HuH-7 (cell line): ENCODE measurements around the gene TXNDC16.

Experiments
- DNase-seq: peaks from one replicate; pipeline ENCODE4 v3.0.0; 2011; ENCODE audit warnings: low spot score

The TXNDC16 gene

GRCh38 chr14:52446355-52446754 lies 106.0 kb downstream of the TXNDC16 start:
- no peak for DNase-seq

- DNase-seq = no peak
Observed at GRCh38 chr14:52443506-52443905, 108.8 kb downstream of the TXNDC16 start.

GRCh38 chr14:52442602-52443001 lies 109.7 kb downstream of the TXNDC16 start:
- DNase-seq = no peak

GRCh38 chr14:52442166-52442565 lies 110.1 kb downstream of the TXNDC16 start:
- no peak for DNase-seq

- DNase-seq = no peak
Observed at GRCh38 chr14:52439476-52439875, 112.8 kb downstream of the TXNDC16 start.

- no peak for DNase-seq
Observed at GRCh38 chr14:52434955-52435354, 117.3 kb downstream of the TXNDC16 start.

- no peak for DNase-seq
Observed at GRCh38 chr14:52430474-52430873, 121.8 kb downstream of the TXNDC16 start.

- no peak for DNase-seq
Observed at GRCh38 chr14:52429451-52429850, 122.9 kb downstream of the TXNDC16 start.

GRCh38 chr14:52427460-52427859 lies 124.8 kb downstream of the TXNDC16 start:
- no peak for DNase-seq

- DNase-seq = no peak
Observed at GRCh38 chr14:52422650-52423356, 129.5 kb downstream of the TXNDC16 start.

- no peak for DNase-seq
Observed at GRCh38 chr14:52417139-52417538, 135.2 kb downstream of the TXNDC16 start.

GRCh38 chr14:52413729-52414408 lies 138.4 kb downstream of the TXNDC16 start:
- no peak for DNase-seq

GRCh38 chr14:52412426-52412825 lies 139.9 kb downstream of the TXNDC16 start:
- DNase-seq = no peak

- DNase-seq = no peak
Observed at GRCh38 chr14:52405314-52405713, 147.0 kb downstream of the TXNDC16 start.

- no peak for DNase-seq
Observed at GRCh38 chr14:52402812-52403526, 149.3 kb downstream of the TXNDC16 start.

- DNase-seq = no peak
Observed at GRCh38 chr14:52400846-52401245, 151.5 kb downstream of the TXNDC16 start.

GRCh38 chr14:52399921-52400595 lies 152.2 kb downstream of the TXNDC16 start:
- DNase-seq = peak; percentile 10

GRCh38 chr14:52399104-52399503 lies 153.2 kb downstream of the TXNDC16 start:
- DNase-seq = no peak

- DNase-seq = no peak
Observed at GRCh38 chr14:52397844-52398243, 154.5 kb downstream of the TXNDC16 start.

- DNase-seq = no peak
Observed at GRCh38 chr14:52395728-52396127, 156.6 kb downstream of the TXNDC16 start.

GRCh38 chr14:52391881-52392615 lies 160.3 kb downstream of the TXNDC16 start:
- no peak for DNase-seq
